ENCODE results near the gene RUNX2.

DNA sequence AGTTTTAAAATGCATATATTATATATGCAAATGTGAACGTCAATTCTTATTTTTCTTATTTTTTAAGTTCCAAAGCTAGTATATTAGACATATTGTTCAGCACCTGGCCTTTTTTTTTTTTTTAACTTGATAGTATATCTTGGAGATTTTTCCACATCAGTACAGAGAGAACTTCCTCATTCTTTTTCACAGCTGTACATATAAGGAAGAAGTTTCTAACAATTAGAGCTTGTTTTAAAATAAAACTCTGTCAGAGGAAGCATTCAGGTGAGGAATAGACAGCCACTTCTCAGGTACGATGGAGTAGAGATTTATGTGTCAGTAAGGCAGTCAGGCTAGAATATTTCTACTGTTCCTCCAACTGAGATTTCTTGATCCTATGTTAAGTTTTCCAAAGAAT lies 282.7 kb downstream of the RUNX2 start:
- TF ChIP-seq, protein P1, sequence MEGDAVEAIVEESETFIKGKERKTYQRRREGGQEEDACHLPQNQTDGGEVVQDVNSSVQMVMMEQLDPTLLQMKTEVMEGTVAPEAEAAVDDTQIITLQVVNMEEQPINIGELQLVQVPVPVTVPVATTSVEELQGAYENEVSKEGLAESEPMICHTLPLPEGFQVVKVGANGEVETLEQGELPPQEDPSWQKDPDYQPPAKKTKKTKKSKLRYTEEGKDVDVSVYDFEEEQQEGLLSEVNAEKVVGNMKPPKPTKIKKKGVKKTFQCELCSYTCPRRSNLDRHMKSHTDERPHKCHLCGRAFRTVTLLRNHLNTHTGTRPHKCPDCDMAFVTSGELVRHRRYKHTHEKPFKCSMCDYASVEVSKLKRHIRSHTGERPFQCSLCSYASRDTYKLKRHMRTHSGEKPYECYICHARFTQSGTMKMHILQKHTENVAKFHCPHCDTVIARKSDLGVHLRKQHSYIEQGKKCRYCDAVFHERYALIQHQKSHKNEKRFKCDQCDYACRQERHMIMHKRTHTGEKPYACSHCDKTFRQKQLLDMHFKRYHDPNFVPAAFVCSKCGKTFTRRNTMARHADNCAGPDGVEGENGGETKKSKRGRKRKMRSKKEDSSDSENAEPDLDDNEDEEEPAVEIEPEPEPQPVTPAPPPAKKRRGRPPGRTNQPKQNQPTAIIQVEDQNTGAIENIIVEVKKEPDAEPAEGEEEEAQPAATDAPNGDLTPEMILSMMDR (IDR thresholded peaks at IDR 0.05 in 2 of 3, conservative IDR thresholded peaks at IDR 0.05 in 1 of 3; ENCODE audit: control insufficient read depth in 2 of 3, extremely low read depth in 1 of 3, insufficient read depth in 1 of 3, low read depth in 3 of 3, low read length in 3 of 3): no peak
- TF ChIP-seq JUND (IDR thresholded peaks at IDR 0.05; ENCODE audit: low read depth, low read length): no peak
- no peak for TF ChIP-seq MAX (IDR thresholded peaks at IDR 0.05; ENCODE audit: low read depth, low read length)
- TF ChIP-seq NFIC (IDR thresholded peaks at IDR 0.05; ENCODE audit: low read depth, low read length): no peak
- TF ChIP-seq, protein P2, sequence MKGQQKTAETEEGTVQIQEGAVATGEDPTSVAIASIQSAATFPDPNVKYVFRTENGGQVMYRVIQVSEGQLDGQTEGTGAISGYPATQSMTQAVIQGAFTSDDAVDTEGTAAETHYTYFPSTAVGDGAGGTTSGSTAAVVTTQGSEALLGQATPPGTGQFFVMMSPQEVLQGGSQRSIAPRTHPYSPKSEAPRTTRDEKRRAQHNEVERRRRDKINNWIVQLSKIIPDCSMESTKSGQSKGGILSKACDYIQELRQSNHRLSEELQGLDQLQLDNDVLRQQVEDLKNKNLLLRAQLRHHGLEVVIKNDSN (IDR thresholded peaks at IDR 0.05; ENCODE audit: borderline replicate concordance, extremely low read length, insufficient read depth, low read depth, low read length): no peak
- no peak for TF ChIP-seq PAX8 (IDR thresholded peaks at IDR 0.05)
- no peak for TF ChIP-seq ZNF384 (IDR thresholded peaks at IDR 0.05; ENCODE audit: borderline replicate concordance, low read depth, low read length)
- TF ChIP-seq EP300 (IDR thresholded peaks at IDR 0.05; ENCODE audit: borderline replicate concordance in 1 of 2, control insufficient read depth in 1 of 2, low read depth in 2 of 2, low read length in 2 of 2): no peak
- TF ChIP-seq NFYA (IDR thresholded peaks at IDR 0.05; ENCODE audit: borderline replicate concordance, low read depth, low read length): no peak
- TF ChIP-seq REST (IDR thresholded peaks at IDR 0.05; ENCODE audit: low read depth, low read length): no peak
- TF ChIP-seq RCOR1 (conservative IDR thresholded peaks at IDR 0.05; ENCODE audit: low read depth, low read length): no peak
